ENCODE data around the gene PAIP2.
"Not testable (repeated sequence)": the region's sequence is repeated elsewhere in the genome, so short reads cannot be mapped to it uniquely, and the experiment has no call there.

PAIP2 gene

DNA sequence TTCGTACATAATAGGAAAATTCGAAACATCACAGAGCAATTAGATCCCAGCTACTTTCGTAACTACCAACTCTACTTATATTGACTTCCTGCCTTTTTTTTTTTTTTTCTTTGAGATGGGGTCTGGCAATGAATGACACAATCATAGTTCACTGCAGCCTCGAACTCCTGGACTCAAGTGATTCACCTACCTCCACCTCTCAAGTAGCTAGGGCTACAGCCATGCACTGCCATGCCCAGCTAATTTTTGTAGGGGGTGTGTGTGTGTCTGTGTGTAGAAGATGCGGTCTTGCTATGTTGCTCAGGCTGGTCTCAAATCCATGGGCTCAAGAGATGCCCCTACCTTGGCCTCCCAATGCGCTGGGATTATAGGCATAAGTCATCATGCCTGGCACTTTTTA is 5.8 kb upstream of the PAIP2 start:
- DNase-seq: no peak

DNA sequence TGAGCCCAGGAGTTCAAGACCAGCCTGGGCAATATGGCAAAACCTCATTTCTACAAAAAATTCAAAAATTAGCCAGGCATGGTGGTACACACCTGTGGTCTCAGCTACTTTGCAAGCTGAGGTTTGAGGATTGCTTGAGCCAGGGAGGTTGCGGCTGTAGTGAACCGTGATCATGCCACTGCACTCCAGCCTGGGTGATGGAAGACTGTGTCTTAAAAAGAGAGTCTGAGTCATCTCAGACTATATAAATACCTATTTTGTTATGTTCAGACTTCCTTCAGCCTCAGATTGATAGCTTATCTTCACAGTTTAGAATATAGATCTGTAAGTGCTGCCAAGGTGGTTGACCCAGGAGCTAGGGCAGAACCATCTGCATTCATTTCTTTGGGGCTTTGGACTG is 1.6 kb upstream of the PAIP2 start:
- no peak for DNase-seq

DNA sequence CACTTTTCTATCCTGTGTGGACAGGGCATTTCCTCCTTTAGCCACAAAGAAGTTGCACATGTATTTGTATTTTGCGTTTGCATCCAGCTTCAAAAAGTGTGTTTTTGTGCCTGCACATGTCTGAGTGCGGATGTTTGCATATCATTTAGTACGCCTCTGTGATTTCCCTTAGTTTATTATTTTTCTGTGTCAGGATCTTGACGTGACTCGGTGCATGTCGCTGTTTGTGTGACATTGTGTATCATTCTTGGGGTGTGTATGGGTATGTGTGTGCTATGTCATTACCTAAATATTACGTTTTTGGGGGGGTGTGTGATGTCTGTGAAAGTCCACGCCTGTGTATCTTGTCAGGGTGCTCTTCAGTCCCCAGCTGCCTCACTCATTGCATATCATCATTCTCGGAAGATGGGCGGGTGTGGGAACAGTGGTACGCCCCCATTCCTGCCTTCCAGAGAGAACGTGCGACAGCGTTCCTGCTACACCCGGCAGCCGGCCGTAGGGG is 416 bp upstream of the PAIP2 start:
- no peak for DNase-seq

DNA sequence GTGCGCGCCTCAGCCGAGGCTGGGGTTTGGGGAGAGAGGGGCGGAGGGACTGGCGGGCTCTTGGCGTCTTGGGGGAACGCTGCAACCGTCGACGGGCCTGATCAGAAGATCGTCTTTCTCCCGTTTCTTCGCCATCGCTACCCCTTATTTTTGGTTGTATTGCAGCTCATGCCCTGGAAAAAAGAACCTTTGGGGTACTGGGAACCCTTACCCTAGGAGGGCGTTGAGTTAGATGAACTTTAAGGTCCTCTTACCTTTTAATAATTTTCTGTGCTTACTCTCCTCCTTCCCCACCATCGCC is 719 bp downstream of the PAIP2 start:
- DNase-seq: peak in 1 of 4 experiments; percentile 58

DNA sequence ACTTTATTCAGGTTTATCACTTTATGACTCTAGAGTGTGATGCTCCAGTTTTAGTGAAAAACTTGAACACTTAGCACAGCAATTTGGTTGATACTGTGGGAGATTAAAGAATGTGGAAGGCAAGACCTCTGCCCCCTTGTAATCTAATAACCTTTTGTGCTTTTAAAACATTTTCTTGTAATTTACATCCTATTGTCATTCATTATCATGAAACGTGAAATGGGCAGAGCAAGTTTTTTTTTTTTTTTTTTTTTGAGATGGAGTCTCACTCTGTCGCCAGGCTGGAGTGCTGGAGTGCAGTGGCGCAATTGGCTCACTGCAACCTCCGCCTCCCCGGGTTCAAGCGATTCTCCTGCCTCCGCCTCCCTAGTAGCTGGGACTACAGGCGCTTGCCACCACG is 1.8 kb downstream of the PAIP2 start:
- no peak for DNase-seq

DNA sequence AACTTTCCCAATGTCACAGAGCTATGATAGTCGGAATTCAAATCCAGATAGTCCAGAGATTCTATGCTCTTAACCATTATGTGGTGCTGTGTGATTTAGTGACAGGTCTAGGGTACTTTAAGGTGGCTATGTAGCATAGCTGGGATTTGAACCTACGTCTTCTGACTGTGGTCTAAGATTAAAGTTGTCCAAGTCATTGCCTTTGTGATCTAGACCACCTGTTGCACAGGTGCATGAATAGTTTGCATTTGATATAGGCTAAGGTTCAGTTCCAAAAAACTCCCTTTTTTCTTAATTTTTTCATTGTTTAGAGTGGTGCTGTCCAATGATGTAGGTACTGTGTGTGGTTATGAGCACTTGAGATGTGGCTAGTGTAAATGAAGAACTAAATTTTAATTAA is 2.5 kb downstream of the PAIP2 start:
- DNase-seq: no peak

DNA sequence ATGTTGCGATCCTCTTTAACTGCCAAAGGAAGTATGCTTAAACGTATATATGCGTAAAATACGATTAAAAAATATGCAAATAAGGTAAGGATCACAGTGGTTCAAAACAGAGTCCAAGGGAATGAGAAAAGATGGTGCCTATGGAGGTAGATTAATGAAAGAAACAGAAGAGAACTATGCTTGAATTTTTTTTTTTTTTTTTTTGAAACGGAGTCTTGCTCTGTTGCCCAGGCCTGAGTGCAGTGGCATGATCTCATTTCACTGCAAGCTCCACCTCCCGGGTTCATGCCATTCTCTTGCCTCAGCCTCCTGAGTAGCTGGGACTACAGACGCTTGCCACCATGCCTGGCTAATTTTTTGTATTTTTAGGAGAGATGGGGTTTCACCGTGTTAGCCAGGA is 3.8 kb downstream of the PAIP2 start:
- DNase-seq: not testable (repeated sequence)

DNA sequence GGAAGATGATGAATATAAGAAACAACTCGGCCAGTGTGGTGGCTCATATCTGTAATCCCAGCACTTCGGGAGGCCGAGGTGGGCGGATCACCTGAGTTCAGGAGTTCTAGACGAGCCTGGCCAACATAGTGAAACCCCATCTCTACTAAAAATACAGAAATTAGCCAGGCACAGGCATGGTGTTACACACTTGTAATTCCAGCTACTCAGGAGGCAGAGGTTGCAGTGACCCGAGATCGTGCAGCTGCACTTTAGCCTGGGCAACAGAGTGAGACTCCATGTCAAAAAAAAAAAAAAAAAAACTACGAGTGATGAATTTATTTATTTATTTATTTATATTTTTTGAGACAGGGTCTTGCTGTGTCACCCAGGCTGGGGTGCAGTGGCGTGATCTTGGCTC is 6.2 kb downstream of the PAIP2 start:
- DNase-seq: not testable (repeated sequence)

DNA sequence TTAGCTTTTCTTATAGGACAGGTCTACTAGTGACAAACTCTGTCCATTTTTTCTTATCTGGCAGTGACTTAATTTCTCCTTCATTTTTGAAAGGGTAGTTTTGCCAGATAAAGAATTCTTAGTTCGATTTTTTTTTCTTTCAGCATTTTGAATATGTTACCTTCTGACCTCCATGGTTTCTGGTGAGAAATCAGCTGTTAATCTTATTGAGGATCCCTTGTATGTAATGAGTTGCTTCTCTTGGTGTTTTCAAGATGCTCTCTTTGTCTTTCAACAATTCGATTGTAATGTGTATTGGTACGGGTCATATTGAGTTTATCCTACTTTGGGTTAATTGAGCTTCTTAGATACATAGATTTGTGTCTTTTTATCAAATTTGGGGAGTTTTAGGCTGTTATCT is 12.5 kb downstream of the PAIP2 start:
- no peak for DNase-seq

DNA sequence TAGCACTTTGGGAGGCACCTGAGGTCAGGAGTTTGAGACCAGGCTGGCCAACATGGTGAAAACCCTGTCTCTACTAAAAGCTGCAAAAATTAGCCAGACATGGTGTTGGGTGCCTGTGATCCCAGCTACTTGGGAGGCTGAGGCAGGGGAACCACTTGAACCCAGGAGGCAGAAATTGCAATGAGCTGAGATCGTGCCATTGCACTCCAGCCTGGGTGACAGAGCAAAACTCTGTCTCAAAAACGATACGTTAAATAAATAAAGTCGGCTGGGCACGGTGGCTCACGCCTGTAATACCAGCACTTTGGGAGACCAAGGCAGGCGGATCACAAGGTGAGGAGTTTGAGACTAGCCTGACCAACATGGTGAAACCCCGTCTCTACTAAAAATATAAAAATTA is 14.2 kb downstream of the PAIP2 start:
- DNase-seq: not testable (repeated sequence)

DNA sequence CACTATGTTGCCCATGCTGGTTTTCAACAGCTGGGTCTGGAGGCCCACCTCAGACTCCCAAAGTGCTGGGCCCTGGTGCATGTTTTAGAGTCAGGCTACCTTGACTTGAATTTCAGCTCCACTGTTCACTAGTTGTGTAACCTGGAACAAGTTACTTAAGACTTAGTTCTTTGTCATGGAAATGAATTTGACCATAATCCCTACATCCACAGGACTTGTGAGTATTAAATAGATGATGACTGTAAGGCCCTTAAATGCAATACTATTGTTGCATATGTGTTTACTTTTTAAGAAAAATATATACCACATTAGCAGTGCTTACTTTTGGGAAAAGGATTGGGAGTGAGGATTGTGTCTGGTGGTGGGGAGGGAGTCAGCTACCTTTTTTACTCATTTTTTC is 16.4 kb downstream of the PAIP2 start:
- DNase-seq: no peak

DNA sequence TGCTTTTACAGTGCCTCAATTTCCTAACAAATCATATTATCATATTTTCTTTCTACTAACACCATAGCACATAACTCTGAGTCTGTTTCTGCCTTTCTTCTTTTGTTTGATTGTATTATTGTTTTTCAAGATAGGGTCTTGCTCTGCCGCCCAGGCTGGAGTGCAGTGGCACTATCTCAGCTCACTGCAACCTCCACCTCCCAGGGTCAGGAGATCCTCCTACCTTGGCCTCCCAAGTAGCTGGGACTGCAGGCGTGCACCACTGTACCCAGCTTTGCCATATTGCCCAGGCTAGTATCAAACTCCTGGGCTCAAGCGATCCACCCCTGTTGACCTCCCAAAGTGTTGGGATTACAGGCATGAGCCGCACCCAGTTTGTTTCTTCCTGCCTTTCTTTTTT is 18.7 kb downstream of the PAIP2 start:
- no peak for DNase-seq

DNA sequence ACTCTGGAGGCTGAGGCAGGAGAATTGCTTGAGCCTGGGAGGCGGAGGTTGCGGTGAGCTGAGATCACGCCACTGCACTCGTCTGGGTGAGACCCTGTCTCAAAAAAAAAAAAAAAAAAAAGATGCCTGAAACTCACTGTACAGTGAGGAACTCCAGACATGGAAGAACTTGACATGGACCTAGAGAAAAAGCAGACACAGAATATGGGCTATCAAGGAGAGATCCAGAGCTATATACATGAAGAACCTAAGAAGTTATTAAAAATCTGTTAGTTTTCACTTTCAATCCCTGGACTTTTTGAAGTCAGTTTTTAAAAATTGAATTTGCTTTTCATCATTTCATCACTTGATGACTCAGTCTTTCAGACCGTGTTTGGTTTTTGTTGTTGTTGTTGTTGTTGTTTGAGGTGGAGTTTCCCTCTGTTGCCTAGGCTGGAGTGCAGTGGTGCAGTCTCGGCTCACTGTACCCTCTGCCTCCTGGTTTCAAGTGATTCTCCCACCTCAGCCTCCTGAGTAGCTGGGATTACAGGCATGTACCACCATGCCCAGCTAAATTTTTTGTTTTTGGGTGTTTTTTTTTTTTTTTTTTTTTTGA is 20.3 kb downstream of the PAIP2 start:
- no peak for DNase-seq

DNA sequence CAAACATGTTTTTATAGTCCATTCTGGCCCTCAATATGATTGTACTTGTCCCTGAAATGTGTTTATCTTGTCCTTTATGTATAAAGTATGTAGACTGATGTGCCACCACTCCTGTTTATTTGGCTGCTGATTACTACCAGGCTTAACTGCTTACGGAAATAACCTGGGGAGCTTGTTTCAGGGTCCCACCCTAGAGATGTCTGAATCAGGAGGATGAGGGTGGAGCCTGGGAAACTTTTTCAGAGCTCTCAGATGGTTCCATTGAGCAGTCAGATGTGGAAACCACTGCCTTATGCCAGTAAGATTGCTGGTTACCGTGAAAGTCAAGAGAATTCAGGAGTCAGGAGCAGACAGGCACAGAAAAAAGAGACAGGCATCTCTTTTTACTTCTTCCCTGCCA is 22.3 kb downstream of the PAIP2 start:
- DNase-seq: no peak

DNA sequence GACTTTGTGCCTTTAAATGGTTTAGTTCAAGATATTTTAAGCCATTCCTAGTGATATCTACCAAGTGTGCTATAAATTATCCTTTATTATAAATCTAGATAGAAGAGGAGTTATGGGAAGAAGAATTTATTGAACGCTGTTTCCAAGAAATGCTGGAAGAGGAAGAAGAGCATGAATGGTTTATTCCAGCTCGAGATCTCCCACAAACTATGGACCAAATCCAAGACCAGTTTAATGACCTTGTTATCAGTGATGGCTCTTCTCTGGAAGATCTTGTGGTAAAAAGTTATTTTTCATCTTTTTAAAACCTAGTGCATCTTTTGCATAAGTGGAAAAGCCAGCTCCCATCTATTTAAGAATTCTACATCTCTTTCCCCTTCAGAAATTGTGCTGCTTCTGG is 22.8 kb downstream of the PAIP2 start:
- no peak for DNase-seq

DNA sequence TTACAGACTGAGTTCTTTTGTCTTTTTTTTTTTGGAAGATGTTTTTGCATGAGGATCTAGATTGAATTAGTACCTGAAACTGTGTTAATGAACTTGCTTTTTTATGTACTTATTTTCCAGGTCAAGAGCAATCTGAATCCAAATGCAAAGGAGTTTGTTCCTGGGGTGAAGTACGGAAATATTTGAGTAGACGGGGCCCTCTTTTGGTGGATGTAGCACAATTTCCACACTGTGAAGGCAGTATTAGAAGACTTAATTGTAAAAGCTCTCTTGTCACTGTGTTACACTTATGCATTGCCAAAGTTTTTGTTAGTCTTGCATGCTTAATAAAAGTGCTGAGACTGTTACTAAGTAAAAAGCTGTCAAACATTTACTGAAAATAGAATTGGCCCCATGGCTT is 27.0 kb downstream of the PAIP2 start:
- DNase-seq: no peak

DNA sequence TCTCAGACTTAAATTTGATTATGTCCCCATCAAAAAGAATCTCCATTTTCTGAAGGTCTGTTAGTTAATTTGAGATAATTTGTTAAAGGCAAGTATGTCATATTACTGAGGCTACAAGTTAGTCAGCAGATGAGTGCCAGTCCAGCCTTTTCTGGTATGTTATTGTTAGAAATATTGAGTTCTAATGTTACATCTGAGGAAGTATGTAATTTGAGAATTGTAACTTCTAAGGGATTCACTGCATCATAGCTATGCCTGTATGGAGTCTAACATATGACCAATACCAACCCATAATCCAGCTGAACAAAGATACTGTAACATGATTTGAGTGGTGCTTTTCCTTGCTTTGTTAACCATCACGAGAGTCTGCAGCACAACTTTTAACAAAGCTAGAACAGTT is 27.5 kb downstream of the PAIP2 start:
- DNase-seq: no peak

DNA sequence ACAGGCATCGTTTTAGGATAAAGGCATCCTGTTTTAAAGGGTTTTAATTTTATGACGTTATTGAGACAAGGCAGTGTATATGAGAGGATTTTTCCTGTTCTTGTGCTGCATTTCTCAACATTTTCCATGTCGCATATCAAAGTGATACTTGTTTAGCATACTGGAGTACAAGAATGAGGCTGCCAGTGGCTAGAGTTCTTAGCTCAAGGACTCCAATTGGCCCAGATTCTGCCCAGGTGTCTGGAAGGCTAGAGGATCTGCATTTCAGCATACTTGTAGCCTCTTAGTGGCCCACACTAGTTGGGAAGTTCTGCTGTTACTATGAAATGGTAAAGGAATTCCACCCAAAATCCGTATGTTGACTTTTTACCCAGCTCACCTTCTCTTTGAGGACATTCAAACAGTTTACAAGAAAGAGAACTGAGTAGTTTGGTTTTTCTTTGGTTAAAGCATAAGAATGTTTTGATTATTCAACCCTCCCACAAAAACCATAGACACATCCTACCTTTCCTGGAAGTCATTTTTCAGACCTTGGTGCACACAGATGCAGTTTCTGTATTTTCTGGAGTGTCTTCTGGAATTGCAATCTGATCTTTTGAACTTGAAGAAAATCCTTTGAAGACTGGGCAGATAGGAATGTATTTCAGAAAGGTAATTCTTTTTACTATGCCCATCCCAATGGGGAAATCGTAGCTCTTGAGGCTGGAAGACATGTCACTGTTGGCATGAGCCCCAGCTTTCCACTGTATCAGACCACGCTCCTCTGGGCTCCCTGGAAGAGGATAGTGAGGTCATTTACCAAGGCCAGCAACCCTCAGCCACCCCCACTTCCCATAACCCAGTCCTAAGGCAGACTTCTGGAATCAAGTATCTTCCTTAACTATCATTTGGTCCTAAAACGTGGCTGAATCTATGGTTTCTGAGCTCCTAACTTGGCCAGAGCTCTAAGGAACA is 30.1 kb downstream of the PAIP2 start:
- DNase-seq: no peak

DNA sequence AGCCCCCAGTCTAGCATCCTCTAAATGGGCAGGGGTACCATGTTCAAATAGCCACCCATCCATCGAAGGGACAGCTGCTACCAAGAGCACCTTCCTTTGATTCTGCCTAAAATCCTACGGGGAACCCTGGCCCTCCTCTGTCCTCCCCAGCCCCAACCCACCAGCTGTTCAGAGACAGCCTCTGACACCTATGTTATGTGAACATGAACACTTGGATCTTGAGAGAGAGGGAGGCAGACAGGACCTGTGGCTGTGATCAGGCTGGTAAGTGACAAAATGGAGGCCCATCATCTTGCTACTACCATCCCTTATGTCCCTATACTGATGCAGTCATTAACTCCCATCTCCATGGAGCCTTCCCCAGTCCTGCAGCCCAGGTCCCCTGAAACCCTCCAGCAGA is 33.3 kb downstream of the PAIP2 start:
- no peak for DNase-seq

DNA sequence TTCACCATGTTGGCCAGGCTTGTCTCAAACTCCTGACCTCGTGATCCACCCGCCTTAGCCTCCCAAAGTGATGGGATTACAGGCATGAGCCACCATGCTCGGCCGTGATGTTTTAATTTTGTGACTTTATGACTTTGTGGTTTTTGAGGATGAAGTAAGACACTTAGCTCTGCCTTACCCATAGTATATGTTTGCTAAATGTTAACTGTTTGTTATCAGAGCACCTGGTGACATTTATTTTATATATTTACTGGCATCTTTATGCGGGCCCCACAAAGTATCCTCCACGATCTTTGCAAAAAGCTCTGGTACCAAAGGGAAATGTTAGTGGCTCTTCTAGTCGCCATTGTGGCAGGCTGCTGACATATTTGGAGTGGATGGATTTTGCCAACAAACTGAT is 34.7 kb downstream of the PAIP2 start:
- no peak for DNase-seq

DNA sequence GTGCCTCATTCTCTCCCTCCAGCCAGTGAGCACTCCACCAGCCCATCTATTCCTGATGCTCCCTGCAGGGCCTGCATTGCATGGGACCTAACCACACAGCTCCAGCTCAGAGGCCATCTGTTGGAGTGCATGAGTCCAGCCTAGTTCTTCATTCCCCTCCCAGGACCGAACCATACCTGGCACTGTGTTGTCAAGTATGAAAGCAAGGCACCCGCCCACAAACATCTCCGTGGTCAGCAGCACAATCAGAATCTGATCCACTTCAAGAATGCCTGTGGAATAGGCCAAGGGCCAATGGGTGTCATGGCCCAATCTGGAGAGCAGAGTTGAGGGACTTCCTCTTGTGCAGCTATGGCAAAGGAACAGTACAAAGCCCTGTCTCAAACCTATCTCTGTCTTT is 35.6 kb downstream of the PAIP2 start:
- no peak for DNase-seq

DNA sequence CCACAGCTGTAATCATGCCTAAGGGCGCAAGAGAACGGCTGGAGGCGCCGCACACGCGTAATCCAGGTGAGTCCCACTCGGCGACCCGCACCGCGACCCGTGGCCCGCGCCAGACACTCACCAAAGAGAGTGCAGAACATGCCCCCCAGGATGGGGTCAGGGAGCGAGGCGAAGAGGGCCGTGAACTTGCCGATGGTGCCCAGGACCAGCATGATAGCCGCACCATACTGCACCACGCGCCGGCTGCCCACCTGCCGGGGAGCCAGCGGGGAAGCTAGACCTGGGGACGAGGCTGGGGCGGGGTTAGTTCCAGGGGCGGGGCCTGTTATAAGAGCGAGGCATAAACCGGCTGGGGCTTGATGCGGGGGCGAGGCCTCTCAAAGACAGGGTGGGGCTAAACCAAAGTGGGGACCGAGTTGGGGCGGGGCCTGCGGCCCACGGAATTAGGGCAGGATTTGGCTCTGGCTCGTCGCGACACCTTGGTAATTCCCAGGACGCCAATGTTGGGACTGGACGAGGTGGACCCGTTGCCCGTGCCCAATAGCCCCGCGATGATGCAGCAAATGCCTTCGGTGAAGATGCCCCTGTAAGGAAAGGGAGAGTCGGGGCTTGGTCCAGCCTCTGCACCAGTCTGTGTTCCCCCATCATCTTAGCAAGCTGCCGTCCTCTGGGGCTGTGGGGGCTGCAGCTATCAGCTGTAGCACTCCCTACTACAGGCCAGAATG is 36.6 kb downstream of the PAIP2 start:
- no peak for DNase-seq

DNA sequence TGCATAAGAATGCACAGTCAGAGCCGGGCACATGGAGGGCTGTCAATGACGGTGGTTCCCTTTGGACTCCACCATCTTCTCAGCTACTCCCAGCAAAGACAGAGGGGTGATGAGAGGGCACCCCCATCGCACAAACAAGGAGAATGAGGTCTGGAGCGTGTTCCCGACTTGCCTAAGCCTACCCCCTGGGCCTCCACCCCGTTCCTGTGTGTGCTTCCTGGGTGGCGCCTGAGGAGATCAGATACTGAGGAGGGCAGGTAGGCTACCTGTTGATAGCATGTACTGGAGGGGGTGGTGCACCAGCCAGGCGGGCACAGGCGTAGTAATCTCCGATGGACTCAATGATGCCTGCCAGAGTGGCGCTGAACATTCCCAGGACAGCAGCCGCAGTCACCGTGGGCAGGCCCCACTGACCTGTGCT is 37.3 kb downstream of the PAIP2 start:
- DNase-seq: no peak
